Epithelial cell of esophagus (primary cell): ENCODE data around the gene JAK3.

ENCODE experiments used
- DNase-seq: peaks from one replicate; pipeline ENCODE4 v3.0.0; 2010; ENCODE audit warnings: low read depth
- H3K4me3 ChIP-seq: 2 replicates; pipeline ENCODE4 v1.5.1; 2011; ENCODE audit warnings: mild to moderate bottlenecking, low read length, control low read depth
- TF ChIP-seq, protein P1 (sequence below): IDR thresholded peaks from 2 replicates; pipeline ENCODE4 v1.5.1; 2011; ENCODE audit warnings: low read depth, mild to moderate bottlenecking, low read length, control low read depth, inconsistent platforms; ENCODE audit not compliant: insufficient read depth; ENCODE audit errors: missing control alignments

JAK3 gene

DNA sequence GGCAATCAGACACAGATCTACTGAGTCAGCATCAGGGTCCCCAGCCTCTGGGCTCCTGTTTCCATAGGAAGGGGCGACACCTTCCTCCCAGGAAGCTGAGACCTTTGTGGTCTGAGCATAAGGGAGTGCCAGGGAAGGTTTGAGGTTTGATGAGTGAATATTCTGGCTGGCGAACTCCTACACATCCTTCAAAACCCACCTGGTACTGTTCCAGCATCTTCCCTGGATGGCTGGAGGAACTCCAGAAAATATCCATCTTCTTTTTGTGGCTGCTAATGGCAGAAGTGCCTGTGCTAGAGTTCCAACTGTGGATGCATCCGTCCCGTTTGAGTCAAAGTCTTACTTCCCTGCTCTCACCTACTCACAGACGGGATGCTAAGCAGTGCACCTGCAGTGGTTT, 35.7 kb downstream of the JAK3 start:
- H3K4me3 ChIP-seq, result no peak overlapping the region
- TF ChIP-seq, protein P1, sequence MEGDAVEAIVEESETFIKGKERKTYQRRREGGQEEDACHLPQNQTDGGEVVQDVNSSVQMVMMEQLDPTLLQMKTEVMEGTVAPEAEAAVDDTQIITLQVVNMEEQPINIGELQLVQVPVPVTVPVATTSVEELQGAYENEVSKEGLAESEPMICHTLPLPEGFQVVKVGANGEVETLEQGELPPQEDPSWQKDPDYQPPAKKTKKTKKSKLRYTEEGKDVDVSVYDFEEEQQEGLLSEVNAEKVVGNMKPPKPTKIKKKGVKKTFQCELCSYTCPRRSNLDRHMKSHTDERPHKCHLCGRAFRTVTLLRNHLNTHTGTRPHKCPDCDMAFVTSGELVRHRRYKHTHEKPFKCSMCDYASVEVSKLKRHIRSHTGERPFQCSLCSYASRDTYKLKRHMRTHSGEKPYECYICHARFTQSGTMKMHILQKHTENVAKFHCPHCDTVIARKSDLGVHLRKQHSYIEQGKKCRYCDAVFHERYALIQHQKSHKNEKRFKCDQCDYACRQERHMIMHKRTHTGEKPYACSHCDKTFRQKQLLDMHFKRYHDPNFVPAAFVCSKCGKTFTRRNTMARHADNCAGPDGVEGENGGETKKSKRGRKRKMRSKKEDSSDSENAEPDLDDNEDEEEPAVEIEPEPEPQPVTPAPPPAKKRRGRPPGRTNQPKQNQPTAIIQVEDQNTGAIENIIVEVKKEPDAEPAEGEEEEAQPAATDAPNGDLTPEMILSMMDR, result no peak
- no peak for DNase-seq

DNA sequence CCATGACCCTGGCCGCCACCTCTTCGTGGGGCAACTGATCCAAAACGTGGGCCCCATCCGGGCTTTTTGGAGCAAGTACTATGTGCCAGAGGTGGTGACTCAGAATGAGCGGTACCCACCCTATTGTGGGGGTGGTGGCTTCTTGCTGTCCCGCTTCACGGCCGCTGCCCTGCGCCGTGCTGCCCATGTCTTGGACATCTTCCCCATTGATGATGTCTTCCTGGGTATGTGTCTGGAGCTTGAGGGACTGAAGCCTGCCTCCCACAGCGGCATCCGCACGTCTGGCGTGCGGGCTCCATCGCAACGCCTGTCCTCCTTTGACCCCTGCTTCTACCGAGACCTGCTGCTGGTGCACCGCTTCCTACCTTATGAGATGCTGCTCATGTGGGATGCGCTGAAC, 36.1 kb downstream of the JAK3 start:
- TF ChIP-seq, protein P1, result no peak
- no peak overlapping the region for H3K4me3 ChIP-seq
- DNase-seq, result no peak

DNA sequence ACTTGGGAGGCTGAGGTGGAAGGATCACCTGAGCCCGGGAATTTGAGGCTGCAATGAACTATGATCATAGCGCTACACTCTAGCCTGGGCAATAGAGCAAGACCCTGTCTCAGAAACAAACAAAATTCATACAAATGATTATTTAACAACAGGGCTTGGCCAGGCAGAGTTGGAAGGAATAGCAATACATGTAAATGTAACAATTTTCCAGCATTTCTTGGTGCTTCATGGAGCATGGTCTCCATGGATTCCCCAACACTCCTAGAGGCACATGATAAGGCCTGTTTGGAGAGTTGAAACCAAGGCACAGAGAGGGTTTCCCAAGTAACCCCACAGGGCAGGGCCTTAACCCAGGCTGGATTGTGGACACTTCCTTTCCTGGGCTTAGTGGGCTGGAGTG, 36.7 kb downstream of the JAK3 start:
- TF ChIP-seq, protein P1, result no peak
- DNase-seq, result no peak
- H3K4me3 ChIP-seq, result no peak overlapping the region

DNA sequence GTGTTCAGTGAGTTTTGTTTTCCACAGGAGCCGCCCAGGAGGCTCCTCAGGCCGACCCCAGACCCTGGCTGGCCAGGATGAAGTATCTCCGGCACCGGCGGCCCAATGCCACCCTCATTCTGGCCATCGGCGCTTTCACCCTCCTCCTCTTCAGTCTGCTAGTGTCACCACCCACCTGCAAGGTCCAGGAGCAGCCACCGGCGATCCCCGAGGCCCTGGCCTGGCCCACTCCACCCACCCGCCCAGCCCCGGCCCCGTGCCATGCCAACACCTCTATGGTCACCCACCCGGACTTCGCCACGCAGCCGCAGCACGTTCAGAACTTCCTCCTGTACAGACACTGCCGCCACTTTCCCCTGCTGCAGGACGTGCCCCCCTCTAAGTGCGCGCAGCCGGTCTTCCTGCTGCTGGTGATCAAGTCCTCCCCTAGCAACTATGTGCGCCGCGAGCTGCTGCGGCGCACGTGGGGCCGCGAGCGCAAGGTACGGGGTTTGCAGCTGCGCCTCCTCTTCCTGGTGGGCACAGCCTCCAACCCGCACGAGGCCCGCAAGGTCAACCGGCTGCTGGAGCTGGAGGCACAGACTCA, 40.0 kb downstream of the JAK3 start:
- DNase-seq, result no peak
- no peak overlapping the region for H3K4me3 ChIP-seq

DNA sequence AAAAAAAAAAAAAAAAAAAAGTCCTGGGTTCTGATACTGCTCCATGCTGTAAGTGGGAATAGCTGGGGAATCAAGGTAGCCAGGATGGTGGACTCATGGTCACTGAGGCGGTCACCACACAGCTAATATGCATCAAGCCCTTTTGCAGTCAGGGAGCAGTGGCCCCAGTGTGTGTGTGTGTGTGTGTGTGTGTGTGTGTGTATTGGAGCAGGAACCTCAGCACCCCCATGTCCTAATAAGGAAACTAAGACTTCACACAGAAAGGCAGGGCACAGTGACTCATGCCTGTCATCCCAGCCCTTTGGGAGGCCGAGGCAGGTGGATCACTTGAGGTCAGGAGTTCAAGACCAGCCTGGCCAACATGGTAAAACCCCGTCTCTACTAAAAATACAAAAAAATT, 40.8 kb downstream of the JAK3 start:
- no peak overlapping the region for H3K4me3 ChIP-seq
- DNase-seq, result no peak
- TF ChIP-seq, protein P1, result no peak

More for the DNA sequence above, 40.0 kb downstream of the JAK3 start:
- TF ChIP-seq, protein P1, result no peak

DNA sequence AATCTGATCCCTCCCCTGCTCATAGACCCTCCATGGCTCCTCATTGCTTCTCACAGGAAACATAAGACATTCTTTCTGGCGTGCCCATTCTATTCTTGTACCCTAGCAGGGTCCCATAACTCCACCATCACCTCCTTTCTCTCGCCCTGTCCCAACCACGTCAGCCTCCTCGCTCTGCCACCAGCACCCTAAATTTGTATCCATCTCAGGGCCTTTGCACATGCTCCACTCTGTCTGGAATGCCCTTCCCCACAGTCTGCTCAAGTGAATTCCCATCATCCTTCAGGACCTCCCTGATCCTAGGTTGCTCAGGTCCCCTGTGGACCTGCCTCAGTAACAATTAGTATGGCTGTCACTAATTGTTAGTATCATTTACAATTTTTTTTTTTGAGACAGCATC, 42.4 kb downstream of the JAK3 start:
- no peak for DNase-seq
- TF ChIP-seq, protein P1, result no peak
- no peak overlapping the region for H3K4me3 ChIP-seq

DNA sequence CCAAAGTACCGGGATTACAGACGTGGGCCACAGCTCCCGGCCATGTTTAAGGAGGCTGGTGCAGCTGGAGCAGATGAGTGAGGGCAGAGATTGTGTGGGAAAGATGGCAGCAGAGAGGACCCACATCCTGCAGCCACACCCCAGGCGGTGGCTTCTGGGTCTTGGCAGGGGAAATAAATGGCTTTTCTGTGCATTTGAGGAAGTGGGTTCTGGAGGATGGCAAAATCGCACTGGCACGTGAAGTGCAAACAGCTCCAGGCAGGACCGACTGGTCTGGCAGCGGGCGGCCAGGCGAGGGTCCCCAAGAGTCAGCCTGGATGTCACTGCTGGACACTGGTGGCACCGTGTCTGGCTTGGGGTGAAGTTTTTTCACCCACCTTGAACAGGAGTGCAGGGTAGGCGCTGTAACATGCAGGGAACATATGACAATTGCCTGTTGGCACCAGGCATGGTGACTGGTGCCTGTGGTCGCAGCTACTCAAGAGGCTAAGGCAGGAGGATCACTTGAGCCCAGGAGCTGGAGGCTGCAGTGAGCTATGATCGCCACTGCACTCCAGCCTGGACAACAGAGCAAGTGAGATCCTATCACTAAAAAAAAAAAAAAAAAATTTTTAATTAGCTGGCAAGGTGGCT, 44.4 kb downstream of the JAK3 start:
- no peak overlapping the region for H3K4me3 ChIP-seq
- no peak for DNase-seq
- TF ChIP-seq, protein P1, result no peak
